PFSK-1 (cell line): ENCODE results near the gene FAM151B.

ENCODE experiments used
- FOXP2 ChIP-seq: optimal IDR thresholded peaks from 2 replicates; pipeline ENCODE3; 2011; ENCODE audit warnings: borderline replicate concordance, control low read depth, inconsistent platforms; ENCODE audit not compliant: insufficient read depth; ENCODE audit errors: extremely low read length, extremely low read depth
- POLR2AphosphoS5 ChIP-seq: IDR thresholded peaks from 2 replicates; pipeline ENCODE4 v1.6.1; 2012; ENCODE audit warnings: low read depth, mild to moderate bottlenecking, control low read depth, low read length, moderate library complexity
- SIN3A ChIP-seq: IDR thresholded peaks from 2 replicates; pipeline ENCODE4 v1.6.1; 2012; ENCODE audit warnings: mild to moderate bottlenecking, low read length, moderate library complexity, borderline replicate concordance; ENCODE audit not compliant: insufficient read depth
- TAF1 ChIP-seq: IDR thresholded peaks from 2 replicates; pipeline ENCODE4 v1.6.1; 2012; ENCODE audit warnings: low read length, control low read depth, borderline replicate concordance; ENCODE audit not compliant: insufficient read depth
- TF ChIP-seq, protein P1 (sequence below), 2 experiments: IDR thresholded peaks; 2 replicates each; pipeline versions ENCODE4 v1.6.1 to v1.8.0; 2011 to 2012; ENCODE audit warnings: low read depth in 2 of 2, low read length in 2 of 2, control low read depth in 1 of 2, inconsistent platforms in 1 of 2, mild to moderate bottlenecking in 1 of 2, moderate library complexity in 1 of 2; ENCODE audit not compliant: insufficient read depth in 1 of 2

Gene FAM151B

DNA sequence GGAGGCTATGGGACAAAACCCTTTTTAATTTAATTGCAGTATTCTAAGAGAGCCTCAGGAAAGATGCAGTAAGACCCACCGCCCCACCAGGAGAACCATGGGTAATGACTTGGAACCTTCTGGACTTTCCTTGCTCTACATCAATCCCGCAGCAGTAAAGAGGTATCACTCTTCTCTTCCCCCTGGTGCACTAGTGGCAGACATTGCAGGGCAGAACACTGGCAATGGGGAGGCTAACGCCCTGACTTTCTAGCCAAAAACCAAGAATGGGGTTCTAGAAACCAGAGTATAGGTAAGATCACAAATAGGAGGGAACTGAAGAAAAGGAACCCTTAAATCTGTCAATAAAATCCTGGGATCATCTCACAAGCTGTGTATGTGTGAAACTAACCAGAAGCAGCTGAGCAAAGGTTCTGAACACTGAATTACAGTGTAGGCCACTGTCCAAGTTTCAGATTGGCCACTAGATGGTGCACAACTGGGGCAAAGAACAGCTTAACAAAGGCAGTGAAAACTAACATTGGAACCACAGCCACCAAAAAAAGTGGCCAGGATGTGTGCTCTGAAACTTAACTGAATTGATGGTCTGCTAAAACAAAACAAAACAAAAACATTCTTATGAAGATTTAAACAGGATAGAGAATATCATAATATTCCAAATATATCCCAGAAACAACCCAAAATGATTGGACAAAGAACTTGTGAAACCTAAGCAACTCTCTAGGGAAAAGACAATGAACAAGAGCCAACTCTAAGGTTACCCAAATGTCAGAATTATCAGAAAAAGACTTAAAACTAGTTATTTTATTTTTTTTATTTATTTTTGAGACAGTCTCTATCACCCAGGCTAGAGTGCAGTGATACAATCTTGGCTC, 6.6 kb upstream of the FAM151B start:
- no peak for TF ChIP-seq TAF1
- TF ChIP-seq, protein P1, sequence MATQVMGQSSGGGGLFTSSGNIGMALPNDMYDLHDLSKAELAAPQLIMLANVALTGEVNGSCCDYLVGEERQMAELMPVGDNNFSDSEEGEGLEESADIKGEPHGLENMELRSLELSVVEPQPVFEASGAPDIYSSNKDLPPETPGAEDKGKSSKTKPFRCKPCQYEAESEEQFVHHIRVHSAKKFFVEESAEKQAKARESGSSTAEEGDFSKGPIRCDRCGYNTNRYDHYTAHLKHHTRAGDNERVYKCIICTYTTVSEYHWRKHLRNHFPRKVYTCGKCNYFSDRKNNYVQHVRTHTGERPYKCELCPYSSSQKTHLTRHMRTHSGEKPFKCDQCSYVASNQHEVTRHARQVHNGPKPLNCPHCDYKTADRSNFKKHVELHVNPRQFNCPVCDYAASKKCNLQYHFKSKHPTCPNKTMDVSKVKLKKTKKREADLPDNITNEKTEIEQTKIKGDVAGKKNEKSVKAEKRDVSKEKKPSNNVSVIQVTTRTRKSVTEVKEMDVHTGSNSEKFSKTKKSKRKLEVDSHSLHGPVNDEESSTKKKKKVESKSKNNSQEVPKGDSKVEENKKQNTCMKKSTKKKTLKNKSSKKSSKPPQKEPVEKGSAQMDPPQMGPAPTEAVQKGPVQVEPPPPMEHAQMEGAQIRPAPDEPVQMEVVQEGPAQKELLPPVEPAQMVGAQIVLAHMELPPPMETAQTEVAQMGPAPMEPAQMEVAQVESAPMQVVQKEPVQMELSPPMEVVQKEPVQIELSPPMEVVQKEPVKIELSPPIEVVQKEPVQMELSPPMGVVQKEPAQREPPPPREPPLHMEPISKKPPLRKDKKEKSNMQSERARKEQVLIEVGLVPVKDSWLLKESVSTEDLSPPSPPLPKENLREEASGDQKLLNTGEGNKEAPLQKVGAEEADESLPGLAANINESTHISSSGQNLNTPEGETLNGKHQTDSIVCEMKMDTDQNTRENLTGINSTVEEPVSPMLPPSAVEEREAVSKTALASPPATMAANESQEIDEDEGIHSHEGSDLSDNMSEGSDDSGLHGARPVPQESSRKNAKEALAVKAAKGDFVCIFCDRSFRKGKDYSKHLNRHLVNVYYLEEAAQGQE (IDR thresholded peaks at IDR 0.05; ENCODE audit: insufficient read depth in 1 of 2, low read depth in 2 of 2, low read length in 2 of 2), result no peak
- TF ChIP-seq SIN3A, result no peak
- TF ChIP-seq FOXP2, result no peak
- no peak for TF ChIP-seq POLR2AphosphoS5

- TF ChIP-seq, protein P1 (IDR thresholded peaks at IDR 0.05; ENCODE audit: insufficient read depth in 1 of 2, low read depth in 2 of 2, low read length in 2 of 2), result no peak
- no peak for TF ChIP-seq SIN3A
- no peak for TF ChIP-seq POLR2AphosphoS5
- TF ChIP-seq FOXP2, result no peak
- TF ChIP-seq TAF1, result no peak
These were observed 5.3 kb upstream of the FAM151B start for GRCh38 chr5:80482578-80482977.

GRCh38 chr5:80483636-80484232, 4.2 kb upstream of the FAM151B start:
- TF ChIP-seq FOXP2 (no peak), SIN3A (no peak), POLR2AphosphoS5 (no peak), TAF1 (no peak)
- TF ChIP-seq, protein P1 (IDR thresholded peaks at IDR 0.05; ENCODE audit: insufficient read depth in 1 of 2, low read depth in 2 of 2, low read length in 2 of 2), result no peak

DNA sequence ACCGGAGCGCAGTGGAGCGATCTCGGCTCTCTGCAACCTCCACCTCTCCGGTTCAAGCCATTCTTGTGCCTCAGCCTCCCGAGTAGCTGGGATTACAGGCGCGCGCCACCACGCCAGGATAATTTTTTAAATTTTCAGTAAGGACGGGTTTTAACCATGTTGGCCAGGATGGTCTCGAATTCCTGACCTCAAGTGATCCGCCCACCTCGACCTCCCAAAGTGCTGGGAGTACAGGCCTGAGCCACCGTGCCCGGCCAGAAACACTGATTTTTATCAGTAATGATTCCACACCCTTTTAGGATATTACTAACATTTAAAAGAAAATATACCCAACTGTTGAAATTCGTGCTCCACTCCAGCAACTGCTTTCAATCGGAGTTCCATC, 464 bp upstream of the FAM151B start:
- TF ChIP-seq TAF1, result no peak
- no peak for TF ChIP-seq POLR2AphosphoS5
- no peak for TF ChIP-seq SIN3A
- TF ChIP-seq, protein P1 (IDR thresholded peaks at IDR 0.05; ENCODE audit: insufficient read depth in 1 of 2, low read depth in 2 of 2, low read length in 2 of 2), result no peak
- TF ChIP-seq FOXP2, result no peak

GRCh38 chr5:80491296-80491695, 3.4 kb downstream of the FAM151B start:
- TF ChIP-seq FOXP2 (no peak), SIN3A (no peak), POLR2AphosphoS5 (no peak), TAF1 (no peak)
- TF ChIP-seq, protein P1 (IDR thresholded peaks at IDR 0.05; ENCODE audit: insufficient read depth in 1 of 2, low read depth in 2 of 2, low read length in 2 of 2), result no peak
